Activated CD4-positive, alpha-beta T cell treated with anti-CD3 and anti-CD28 coated beads, Interleukin-2, amount 10 ng/mL, durations not matched to agents 24 days and 14 days (primary cell): Measurements from ENCODE around the gene CFD. TPM values are rescaled to one million over a fixed set of nuclear protein-coding genes. Genes with fewer than 3 reads are reported as not detected.
A peak's percentile ranks its signal among the peaks of the same experiment; 100 is the strongest.
"Not testable (repeated sequence)": the region's sequence is repeated elsewhere in the genome, so short reads cannot be mapped to it uniquely, and the experiment has no call there.

Experiments used
- DNase-seq: peaks from one replicate; pipeline ENCODE4 v3.0.0; 2022
- H3K27ac Mint-ChIP-seq: one replicate; pipeline ENCODE4 v1.8.0; 2022; ENCODE audit warnings: mild to moderate bottlenecking, mixed read lengths
- H3K27me3 Mint-ChIP-seq: one replicate; pipeline ENCODE4 v1.8.0; 2022; ENCODE audit warnings: mixed read lengths
- H3K36me3 Mint-ChIP-seq: one replicate; pipeline ENCODE4 v1.8.0; 2022; ENCODE audit warnings: low read depth, mild to moderate bottlenecking, mixed read lengths
- H3K4me1 Mint-ChIP-seq: one replicate; pipeline ENCODE4 v1.8.0; 2021; ENCODE audit warnings: mixed read lengths
- H3K4me3 Mint-ChIP-seq: one replicate; pipeline ENCODE4 v1.8.0; 2022; ENCODE audit warnings: mild to moderate bottlenecking, moderate library complexity, mixed read lengths
- H3K9me3 Mint-ChIP-seq: one replicate; pipeline ENCODE4 v1.8.0; 2021; ENCODE audit warnings: mixed read lengths
- intact Hi-C: fragments of 100-400 bp; cut with micrococcal nuclease; formaldehyde crosslinking; loops from one replicate; pipeline ENCODE4 v1.15.1; 2023
- total RNA-seq: library from RNA; stranded (reverse); gene quantifications from 2 replicates; pipeline ENCODE4 v1.2.3, GENCODE V29; 2022

CFD gene
- total RNA-seq, 1 donor from 2014 or later = 2.5 TPM

DNA sequence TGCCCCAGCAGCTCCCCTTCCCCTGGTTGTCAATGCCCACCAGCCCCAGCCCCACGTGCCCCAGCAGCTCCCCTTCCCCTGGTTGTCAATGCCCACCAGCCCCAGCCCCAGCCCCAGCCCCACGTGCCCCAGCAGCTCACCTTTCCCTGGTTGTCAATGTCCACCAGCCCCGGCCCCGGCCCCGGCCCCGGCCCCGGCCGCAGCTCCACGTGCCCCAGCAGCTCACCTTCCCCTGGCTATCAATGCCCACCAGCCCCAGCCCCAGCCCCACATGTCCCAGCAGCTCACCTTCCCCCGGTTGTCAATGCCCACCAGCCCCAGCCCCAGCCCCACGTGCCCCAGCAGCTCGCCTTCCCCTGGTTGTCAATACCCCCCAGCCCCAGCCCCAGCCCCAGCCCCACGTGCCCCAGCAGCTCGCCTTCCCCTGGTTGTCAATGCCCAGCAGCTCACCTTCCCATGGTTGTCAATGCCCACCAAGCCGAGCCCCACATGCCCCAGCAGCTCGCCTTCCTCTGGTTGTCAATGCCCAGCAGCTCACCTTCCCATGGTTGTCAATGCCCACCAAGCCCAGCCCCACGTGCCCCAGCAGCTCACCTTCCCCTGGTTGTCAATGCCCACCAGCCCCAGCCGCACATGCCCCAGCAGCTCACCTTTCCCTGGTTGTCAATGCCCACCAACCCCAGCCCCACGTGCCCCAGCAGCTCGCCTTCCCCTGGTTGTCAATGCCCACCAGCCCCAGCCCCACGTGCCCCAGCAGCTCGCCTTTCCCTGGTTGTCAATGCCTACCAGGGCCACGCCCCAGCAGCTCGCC lies 19.5 kb downstream of the CFD start:
- H3K36me3 Mint-ChIP-seq = peaks cover 19% of the 10 kb centered on the region
- not testable (repeated sequence) for H3K27me3 Mint-ChIP-seq

DNA sequence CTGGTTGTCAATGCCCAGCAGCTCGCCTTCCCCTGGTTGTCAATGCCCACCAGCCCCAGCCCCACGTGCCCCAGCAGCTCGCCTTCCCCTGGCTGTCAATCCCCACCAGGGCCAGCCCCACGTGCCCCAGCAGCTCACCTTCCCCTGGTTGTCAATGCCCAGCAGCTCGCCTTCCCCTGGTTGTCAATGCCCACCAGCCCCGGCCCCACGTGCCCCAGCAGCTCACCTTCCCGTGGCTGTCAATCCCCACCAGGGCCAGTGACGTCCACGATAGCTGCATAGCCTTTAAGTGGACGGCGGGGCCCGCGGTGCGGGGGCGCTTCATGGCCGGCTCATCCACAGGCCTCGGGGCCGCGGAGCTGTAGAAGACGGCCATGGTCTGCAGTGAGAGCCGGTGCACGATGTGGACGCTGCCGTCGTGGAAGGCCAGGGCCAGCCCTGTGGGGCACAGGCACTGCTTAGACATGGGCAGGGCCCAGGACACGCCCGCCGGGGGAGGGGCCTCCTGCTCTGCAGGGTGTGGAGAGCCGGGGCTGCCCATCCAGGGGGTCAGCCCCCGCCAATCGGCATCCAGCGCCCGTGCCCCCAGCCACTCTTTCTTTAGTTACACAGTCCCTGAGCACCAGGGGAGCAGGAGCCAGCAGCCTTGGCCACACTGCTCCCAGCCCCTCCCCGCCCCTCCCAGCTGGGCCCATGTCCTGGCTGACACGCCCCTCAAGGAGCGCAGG lies 20.4 kb downstream of the CFD start:
- no peak overlapping the region for H3K27ac Mint-ChIP-seq
- no peaks in the 10 kb centered on the region for H3K9me3 Mint-ChIP-seq
- no peaks in the 10 kb centered on the region for H3K4me1 Mint-ChIP-seq
- H3K36me3 Mint-ChIP-seq = peaks cover 23% of the 10 kb centered on the region
- no peak for DNase-seq
- no peaks in the 10 kb centered on the region for H3K27me3 Mint-ChIP-seq
- no peak overlapping the region for H3K4me3 Mint-ChIP-seq
- intact Hi-C loops = no loop called here

More for the DNA sequence above, 19.5 kb downstream of the CFD start:
- H3K4me3 Mint-ChIP-seq, intact Hi-C loops, H3K9me3 Mint-ChIP-seq, DNase-seq, H3K27ac Mint-ChIP-seq, H3K4me1 Mint-ChIP-seq: not testable (repeated sequence)

DNA sequence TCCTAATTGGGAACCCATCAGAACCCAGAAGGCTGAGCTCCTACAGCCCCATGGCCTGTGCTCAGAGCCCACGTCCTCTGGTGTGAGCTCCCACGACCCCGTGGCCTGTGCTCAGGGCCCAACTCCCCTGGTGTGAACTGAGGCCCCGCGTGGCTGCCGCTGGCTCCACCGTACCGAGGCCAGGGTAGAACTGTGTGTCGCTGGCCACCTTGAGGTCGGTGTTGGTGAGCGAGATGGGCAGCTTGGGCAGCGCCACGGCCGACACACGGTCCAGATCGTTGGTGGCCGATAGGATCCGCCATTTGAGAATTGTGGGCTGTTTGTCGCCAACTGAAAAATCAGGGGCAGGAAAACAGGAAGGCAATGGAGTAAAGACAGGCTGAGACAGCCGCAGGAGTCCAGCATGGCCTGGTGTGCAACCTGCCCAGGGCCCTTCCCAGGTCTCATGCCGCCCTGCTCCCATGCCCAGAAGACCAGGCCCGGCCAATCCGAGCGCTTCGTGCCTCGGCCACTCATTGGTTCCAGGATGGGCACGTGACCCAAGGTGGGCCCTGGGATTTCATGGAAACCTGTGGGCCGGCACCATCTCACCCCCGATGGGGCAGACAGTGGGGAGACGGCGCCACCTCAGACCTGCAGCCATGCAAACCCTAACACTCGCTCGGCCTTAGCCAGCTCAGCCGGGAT lies 22.1 kb downstream of the CFD start:
- intact Hi-C loops = no loop called here
- no peaks in the 10 kb centered on the region for H3K9me3 Mint-ChIP-seq
- no peaks in the 10 kb centered on the region for H3K27me3 Mint-ChIP-seq
- no peaks in the 10 kb centered on the region for H3K4me1 Mint-ChIP-seq
- DNase-seq = no peak
- H3K36me3 Mint-ChIP-seq = peaks cover 25% of the 10 kb centered on the region
- H3K4me3 Mint-ChIP-seq = no peak overlapping the region
- no peak overlapping the region for H3K27ac Mint-ChIP-seq

DNA sequence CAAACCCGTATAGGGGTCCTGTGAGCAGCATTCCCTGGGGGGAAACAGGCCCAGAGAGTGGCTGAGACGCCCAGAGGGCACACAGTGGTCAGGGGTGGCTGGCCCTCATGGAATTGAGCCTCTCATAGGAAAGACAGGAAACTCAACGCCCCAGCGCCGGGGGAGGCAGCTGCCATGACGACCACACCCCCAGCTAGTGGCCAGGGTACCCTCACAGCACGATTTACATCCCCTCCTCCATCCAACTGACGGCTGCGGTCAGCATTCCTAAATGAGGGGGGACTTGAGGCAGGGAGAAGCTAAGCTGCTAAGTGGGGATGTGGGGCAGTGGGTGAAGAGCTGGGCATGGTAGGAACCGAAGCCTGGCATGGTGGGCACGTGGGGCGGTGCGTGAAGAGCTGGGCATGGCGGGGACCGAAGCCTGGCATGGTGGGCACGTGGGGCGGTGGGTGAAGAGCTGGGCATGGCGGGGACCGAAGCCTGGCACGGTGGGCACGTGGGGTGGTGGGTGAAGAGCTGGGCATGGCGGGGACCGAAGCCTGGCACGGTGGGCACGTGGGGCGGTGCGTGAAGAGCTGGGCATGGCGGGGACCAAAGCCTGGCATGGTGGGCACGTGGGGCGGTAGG lies 23.5 kb downstream of the CFD start:
- H3K36me3 Mint-ChIP-seq = peaks cover 28% of the 10 kb centered on the region
- H3K4me1 Mint-ChIP-seq = no peaks in the 10 kb centered on the region
- no peaks in the 10 kb centered on the region for H3K27me3 Mint-ChIP-seq
- H3K9me3 Mint-ChIP-seq = no peaks in the 10 kb centered on the region
- no peak overlapping the region for H3K27ac Mint-ChIP-seq
- intact Hi-C loops = no loop called here
- H3K4me3 Mint-ChIP-seq = no peak overlapping the region
- DNase-seq = no peak

DNA sequence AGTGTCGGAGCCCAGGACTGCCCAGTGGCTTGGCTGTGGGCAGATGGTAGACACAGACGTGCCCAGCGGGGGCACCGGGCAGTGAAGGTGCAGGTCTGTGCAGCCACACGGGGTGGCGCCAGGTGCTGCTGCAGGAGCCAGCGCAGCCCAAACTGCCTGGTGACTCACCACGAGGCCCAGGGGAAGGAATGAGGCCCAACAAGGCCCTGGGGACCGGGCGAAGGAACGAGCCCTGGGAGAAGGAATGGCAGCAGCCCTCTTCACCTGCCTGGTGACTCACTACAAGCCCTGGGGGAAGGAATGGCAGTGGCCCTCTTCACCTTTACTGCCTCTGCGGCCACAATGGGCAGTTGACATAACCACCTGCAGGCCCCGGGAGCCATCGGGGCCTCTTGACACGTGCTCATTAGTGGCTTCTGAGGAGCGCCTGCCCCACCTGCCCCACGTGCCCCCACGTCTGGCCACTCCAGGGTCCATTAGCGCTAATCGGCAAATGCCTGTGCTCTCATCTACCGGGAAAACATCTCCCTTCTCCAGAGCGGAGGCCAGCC lies 24.3 kb downstream of the CFD start:
- intact Hi-C loops = no loop called here
- H3K4me3 Mint-ChIP-seq = no peak overlapping the region
- H3K36me3 Mint-ChIP-seq = peaks cover 28% of the 10 kb centered on the region
- H3K4me1 Mint-ChIP-seq = no peaks in the 10 kb centered on the region
- DNase-seq = no peak
- H3K27ac Mint-ChIP-seq = no peak overlapping the region
- no peaks in the 10 kb centered on the region for H3K9me3 Mint-ChIP-seq
- H3K27me3 Mint-ChIP-seq = no peaks in the 10 kb centered on the region

DNA sequence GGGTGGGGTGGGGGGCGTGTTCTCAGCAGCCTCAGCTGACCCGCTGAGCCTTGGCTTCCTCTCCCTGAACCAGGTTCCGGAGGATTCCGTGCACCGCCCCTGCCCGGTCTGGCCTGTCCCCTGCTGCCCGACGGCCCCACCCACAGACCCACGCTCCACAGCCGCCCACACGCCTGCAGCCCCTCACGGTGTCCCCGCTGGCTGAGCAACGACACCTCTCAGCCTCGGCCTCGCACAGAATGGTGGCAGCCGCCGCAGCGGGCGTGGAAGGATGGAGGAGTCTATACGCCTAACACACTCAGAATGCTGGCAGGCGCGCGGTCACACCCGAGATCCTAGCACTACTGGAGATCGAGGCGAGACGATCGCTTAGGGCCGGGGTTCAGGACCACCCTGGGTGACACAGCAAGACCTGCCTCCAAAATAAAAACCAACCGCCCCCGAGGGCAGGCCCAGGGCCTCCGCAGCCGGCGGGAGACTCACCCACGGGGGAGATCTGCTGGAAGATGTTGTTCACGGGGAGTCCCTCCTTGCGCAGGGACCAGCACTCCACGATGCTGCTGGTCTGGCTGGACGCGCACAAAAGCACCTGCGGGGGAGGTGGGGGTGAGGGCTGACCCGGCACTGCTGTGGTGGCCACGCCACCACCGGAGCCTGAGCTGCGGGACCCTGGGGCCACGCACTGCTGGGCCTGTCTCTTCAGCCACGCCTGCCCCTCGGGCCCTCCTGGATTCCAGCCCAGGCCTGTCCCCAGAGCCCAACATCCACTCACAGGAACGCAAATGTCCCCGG lies 25.2 kb downstream of the CFD start:
- DNase-seq = no peak
- H3K27ac Mint-ChIP-seq = no peak overlapping the region
- intact Hi-C loops = no loop called here
- peaks cover 29% of the 10 kb centered on the region for H3K36me3 Mint-ChIP-seq
- H3K9me3 Mint-ChIP-seq = no peaks in the 10 kb centered on the region
- no peaks in the 10 kb centered on the region for H3K4me1 Mint-ChIP-seq
- H3K4me3 Mint-ChIP-seq = no peak overlapping the region
- H3K27me3 Mint-ChIP-seq = no peaks in the 10 kb centered on the region

DNA sequence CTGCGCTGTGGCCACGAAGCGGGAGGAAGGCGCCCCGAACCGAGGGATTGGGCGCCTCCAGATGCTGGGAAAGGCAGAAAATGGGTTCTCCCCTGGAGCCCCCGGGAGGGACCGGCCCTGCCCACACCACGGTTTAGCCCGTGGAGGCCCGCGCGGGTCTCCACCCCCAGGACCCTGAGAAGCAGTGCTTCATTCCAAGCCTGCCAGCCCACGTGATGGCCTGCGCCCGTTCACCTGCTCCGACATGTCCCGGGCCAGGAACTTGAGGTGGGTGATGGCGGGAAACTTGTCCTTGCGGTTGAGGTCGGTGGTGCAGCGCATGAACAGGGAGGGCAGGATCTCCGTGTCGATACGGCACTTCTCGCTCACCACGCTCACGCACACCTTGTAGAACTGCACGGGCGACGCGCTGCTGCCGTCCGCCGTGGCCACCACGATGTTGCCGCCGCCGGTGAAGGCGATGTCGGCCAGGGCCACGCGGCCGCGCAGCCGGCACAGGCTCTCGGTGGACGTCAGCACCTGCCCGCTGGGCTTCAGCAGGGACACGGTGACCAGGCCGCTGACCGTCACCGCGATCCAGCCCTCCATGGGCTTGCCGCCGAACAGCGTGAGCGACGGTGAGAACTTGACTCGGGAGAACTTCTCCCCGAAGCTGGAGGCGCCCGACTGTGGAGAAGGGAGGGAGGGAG lies 26.2 kb downstream of the CFD start:
- Mint-ChIP-seq H3K4me1 (no peaks in the 10 kb centered on the region), H3K27me3 (no peaks in the 10 kb centered on the region), H3K9me3 (no peaks in the 10 kb centered on the region), H3K36me3 (peaks cover 33% of the 10 kb centered on the region), H3K27ac (no peak overlapping the region), H3K4me3 (no peak overlapping the region)
- no peak for DNase-seq
- intact Hi-C loops = no loop called here

DNA sequence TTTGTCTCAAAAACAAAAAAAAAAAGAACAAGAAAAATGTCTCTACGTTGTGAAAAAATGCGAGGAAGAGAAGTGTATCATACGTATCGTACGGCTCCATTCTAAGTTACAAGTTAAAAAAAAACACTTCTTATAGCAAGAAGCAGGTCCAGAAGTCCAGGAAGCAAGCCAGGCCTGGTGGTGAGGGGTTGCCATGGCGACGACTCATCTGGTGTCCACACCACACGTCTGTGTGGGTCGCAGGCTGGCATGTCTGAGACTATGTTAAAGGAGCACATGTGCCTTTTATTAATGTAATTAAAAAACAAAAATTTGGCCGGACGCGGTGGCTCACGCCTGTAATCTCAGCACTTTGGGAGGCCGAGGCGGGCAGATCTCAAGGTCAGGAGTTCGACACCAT lies 27.6 kb downstream of the CFD start:
- no peaks in the 10 kb centered on the region for H3K9me3 Mint-ChIP-seq
- H3K27ac Mint-ChIP-seq = no peak overlapping the region
- intact Hi-C loops = no loop called here
- peaks cover 24% of the 10 kb centered on the region for H3K36me3 Mint-ChIP-seq
- H3K4me3 Mint-ChIP-seq = no peak overlapping the region
- no peaks in the 10 kb centered on the region for H3K27me3 Mint-ChIP-seq
- H3K4me1 Mint-ChIP-seq = peaks cover 5% of the 10 kb centered on the region
- no peak for DNase-seq

DNA sequence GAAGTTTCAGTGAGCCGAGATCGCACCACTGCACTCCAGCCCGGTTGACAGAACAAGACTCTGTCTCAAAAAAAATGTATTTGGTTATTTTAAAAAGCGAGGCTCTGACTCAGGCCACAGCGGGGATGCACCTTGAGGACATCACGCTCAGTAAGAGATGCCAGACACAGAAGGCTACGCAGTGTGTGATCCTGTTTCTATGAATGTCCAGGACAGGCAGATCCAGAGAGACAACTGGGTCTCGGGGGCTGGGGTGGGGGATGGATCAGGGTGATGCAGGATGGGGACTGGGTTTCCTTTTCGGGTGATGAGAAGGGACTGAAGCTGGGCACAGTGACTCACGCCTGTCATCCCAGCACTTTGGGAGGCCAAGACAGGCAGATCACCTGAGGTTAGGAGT lies 28.1 kb downstream of the CFD start:
- Mint-ChIP-seq H3K4me1 (peaks cover 7% of the 10 kb centered on the region), H3K9me3 (no peaks in the 10 kb centered on the region), H3K27me3 (no peaks in the 10 kb centered on the region), H3K4me3 (no peak overlapping the region), H3K36me3 (peaks cover 24% of the 10 kb centered on the region), H3K27ac (no peak overlapping the region)
- intact Hi-C loops = no loop called here
- DNase-seq = no peak

DNA sequence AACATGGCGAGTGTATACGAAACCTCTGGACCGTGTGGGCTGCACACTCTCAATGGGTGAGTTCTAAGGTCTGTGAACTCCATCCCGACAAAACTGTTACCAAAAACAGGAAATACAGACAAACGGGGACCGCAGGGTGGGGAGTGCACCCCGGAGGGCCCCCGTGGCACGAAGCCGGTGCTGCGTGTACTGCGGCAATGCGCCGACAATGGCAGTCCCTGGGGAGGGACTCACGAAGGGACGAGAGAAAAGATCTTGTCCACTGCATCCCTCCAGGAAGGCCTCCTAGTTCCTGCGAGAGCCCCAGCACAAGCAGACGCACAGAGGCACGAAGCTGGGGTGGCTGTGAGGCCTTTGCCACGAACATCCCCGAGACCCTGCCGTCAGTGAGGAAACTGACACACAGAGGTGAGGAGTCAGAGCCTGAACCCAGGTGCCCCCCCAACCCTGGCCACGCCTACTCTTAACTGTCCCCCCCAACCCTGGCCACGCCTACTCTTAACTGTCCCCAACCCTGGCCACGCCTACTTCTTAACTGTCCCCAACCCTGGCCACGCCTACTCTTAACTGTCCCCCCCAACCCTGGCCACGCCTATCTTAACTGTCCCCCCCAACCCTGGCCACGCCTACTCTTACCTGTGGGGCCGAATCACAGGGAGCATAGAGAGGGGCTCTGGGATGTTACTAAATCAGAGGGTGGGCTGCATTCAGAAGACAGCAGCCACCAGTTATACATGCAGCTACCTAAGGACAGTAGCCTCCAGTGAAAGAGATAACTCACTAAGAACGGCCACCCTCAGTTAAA lies 29.3 kb downstream of the CFD start:
- peaks cover 23% of the 10 kb centered on the region for H3K36me3 Mint-ChIP-seq
- no peak overlapping the region for H3K4me3 Mint-ChIP-seq
- H3K4me1 Mint-ChIP-seq = peaks cover 15% of the 10 kb centered on the region
- DNase-seq = peak; percentile 73
- no peaks in the 10 kb centered on the region for H3K9me3 Mint-ChIP-seq
- H3K27me3 Mint-ChIP-seq = no peaks in the 10 kb centered on the region
- intact Hi-C loops = no loop called here
- H3K27ac Mint-ChIP-seq = peak overlapping the region; percentile 15

DNA sequence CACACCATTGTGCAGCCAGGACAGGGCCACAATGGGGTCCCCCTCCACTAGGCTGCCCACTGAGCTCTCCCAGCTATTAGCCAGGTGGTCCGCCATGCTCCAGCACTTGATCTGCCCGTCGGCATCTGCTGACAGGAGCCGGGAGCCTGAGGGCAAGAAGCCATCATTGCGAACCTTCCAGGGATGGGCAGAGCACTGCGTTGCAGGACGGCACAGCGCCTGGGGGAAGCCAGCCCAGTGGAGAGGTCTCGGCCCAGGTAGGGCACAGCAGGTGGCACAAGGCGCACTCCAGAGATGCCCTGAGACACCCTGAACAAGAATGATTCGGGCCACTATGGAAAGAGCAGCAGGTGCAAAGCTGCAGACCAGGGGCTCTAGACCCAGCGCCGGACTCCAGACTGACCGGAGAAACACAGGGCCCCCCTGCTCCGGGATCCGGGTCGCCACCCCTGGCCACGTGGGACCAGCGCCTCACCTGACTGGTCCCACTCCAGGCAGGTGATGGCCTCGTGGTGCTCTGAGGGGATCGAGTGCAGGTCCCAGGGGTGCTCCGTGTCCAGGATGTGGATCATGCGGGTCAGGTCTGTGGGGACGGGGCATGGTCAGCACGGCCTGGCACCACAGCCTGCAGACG lies 30.3 kb downstream of the CFD start:
- Mint-ChIP-seq H3K36me3 (peaks cover 17% of the 10 kb centered on the region), H3K27me3 (no peaks in the 10 kb centered on the region), H3K9me3 (no peaks in the 10 kb centered on the region), H3K27ac (no peak overlapping the region), H3K4me3 (no peak overlapping the region), H3K4me1 (peaks cover 16% of the 10 kb centered on the region)
- intact Hi-C loops = no loop called here
- DNase-seq = no peak

DNA sequence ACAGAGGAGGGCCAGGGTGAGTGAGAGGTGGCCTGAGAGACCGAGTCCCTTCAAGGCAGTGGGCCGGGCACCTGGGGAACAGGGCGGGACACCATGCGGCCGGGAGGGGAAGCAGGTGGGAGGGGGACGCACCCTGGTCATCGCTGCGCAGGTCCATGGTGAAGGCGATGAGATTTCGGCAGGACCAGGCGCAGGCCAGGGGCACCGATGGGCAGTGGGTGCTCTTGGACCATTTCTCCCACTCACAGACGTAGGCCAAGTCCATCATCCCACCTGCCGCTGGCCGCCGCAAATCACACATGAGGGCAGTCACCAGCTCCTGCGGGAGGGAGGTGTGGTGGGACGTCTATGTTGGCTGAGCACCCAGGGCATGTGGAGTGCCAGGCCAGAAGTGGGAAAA lies 31.4 kb downstream of the CFD start:
- Mint-ChIP-seq H3K4me3 (peak overlapping the region; percentile 69), H3K4me1 (peaks cover 17% of the 10 kb centered on the region), H3K27ac (peak overlapping the region; percentile 41), H3K36me3 (peaks cover 14% of the 10 kb centered on the region), H3K27me3 (no peaks in the 10 kb centered on the region), H3K9me3 (no peaks in the 10 kb centered on the region)
- DNase-seq = no peak
- intact Hi-C loops = no loop called here
